Suppressor macrophage (primary cell): Measurements from ENCODE around the gene RBM6.
"Not testable (repeated sequence)": the region's sequence is repeated elsewhere in the genome, so short reads cannot be mapped to it uniquely, and the experiment has no call there.

Source experiments
- DNase-seq, 4 experiments: peaks; one replicate each; pipeline ENCODE4 v3.0.0-alpha.2; 2020 to 2022

RBM6 gene

GRCh38 chr3:49917806-49918590 is 22.0 kb upstream of the RBM6 start:
- DNase-seq = peak; percentile 34 to 65 (median 56)

DNA sequence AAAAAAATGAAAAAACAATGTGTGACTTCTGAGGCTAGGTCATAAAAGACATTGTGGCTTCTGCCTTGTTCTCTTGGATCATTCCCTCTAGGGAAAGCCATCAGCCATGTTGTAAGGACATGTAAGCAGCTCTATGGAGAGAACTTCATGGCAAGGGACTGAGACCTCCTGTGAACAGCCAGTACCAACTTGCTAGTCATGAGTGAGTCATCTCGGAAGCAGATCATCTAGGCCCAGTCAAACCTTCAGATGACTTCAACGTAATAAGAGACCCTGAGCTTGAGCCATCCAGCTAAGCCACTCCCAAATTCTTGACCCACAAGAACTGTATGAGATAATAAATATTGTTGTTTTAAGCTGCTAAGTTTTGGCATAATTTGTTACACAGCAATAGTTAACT is 15.3 kb upstream of the RBM6 start:
- no peak for DNase-seq

GRCh38 chr3:49925485-49925884 is 14.5 kb upstream of the RBM6 start:
- no peak for DNase-seq

- no peak for DNase-seq
Measured at GRCh38 chr3:49926117-49926728, 13.7 kb upstream of the RBM6 start.

- no peak for DNase-seq
Measured at GRCh38 chr3:49927798-49928197, 12.2 kb upstream of the RBM6 start.

- DNase-seq = no peak
Measured at GRCh38 chr3:49928481-49929017, 11.4 kb upstream of the RBM6 start.

DNA sequence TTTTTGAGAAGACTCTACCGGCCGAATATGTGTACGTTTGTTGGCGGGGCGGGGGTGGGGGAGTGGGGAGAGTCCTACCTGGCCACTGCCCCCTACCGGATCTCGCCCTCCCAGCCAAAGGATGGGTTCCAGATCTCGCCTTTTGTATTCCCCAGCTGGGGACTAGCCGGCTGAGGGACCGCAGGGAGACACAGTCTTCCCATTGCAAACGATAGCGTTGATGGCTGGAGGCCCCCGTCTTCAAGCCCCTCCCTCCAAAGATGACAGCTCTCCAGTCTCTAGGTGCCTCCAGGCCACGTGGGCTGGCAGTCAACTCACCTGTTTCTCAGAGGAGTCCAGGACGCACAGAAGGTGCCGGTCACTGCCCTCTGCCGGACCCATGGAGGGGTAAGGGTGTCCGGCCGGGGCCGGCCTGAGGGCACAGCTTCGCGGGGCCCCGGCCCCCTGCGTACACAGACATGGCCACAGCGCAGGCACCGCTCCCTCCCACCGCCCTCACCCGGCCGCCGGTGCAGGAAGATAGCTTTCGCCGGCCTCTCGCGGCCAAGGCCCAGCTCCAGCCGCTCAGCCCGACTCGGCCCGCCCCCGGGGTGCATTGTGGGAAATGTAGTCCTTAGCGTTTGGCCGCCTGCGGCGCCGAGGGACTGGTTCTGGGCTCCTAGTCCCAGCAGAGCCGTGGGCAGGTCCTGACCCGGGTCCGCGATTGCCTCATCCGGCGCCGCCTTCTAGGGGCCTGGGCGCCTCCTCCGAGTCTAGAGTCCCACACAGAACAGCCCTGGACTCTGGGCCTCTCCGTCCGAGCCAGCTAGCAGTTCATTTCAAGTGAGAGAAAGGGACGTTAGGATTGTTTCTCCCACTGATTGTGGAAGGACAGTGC is 10.4 kb upstream of the RBM6 start, which contains the start of gene MON1A:
MON1A (minus strand) TSS at position 521 of the 877 bp plus-strand sequence. CDS start 16,465 bp downstream, outside the sequence.
- peak; percentile 94 to 97 (median 96) for DNase-seq

GRCh38 chr3:49930168-49930690 is 9.7 kb upstream of the RBM6 start:
- DNase-seq = no peak

- peak in 1 of 4 experiments; percentile 18 for DNase-seq
Measured at GRCh38 chr3:49930922-49931321, 9.0 kb upstream of the RBM6 start.

GRCh38 chr3:49932281-49932680 is 7.7 kb upstream of the RBM6 start:
- not testable (repeated sequence) for DNase-seq

- DNase-seq = peak; percentile 38 to 75 (median 68)
Measured at GRCh38 chr3:49937090-49937489, 2.9 kb upstream of the RBM6 start.

DNA sequence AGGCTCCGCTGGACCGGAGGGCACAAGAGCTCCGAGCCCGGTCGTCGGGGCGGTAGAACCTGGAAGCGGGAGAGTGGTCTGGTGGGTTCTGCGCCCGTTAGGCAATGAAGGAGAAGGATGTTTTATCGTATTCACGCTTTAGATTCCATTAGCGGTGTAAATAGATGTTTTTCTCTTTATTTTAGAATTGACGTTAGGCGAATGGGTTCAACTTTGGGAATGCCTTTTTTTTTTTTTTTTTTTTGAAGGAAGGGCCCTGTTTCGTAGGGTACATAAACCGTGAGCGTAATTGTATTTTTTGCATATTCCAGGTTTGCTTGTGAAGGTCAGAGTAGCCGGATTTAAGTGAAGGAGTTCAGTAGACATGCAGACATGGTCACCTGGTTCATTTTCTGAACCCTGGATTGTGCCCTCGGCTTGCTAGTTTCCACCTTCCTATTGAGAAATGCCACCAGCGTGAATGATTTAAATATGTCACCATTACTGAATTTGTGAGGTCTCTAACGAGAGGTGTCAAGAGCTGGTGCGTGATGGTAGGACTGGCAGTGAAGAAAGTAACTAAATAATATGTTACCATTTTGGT is 808 bp downstream of the RBM6 start:
- DNase-seq = peak in 1 of 4 experiments; percentile 16

GRCh38 chr3:49942651-49943050 is 2.7 kb downstream of the RBM6 start:
- peak in 1 of 4 experiments; percentile 20 for DNase-seq

GRCh38 chr3:49952924-49953323 is 13.0 kb downstream of the RBM6 start:
- no peak for DNase-seq

- no peak for DNase-seq
Measured at GRCh38 chr3:49955636-49956035, 15.7 kb downstream of the RBM6 start.

DNA sequence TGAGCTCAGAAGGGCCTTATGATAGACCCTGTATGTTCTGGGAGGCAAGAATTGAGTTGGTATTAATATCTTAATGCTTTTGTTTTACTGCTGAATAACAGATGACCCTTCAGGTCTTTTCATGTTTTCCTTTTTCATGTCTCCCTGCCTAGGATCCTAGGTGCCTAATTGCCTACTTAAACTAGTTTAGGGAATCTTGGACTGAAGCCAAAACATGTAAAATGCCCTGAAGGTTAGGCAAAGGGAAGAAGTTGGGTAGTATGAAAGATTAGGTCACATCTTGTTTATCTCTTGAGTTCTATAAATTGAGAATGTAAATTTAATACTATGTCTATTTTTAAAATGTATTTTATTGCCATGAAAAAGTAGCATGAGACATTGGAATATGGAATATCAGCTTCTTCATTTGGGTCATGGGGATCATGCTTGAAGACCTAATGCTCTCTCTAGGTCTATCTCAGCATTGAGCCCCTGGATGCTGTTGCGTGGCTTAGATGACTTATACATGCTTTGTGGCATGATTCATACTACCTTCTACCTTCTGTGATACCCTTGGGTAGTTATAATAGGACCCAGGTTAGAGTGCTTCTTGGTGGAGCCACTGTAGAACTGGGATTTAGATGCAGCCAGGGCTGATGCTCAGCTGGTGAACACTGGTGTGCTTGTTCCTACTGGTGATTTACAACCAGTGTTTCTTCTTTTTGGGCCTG is 26.4 kb downstream of the RBM6 start:
- DNase-seq = peak in 1 of 4 experiments; percentile 9

- DNase-seq = no peak
Measured at GRCh38 chr3:49967291-49967690, 27.3 kb downstream of the RBM6 start.

GRCh38 chr3:49968346-49968745 is 28.4 kb downstream of the RBM6 start:
- no peak for DNase-seq

DNA sequence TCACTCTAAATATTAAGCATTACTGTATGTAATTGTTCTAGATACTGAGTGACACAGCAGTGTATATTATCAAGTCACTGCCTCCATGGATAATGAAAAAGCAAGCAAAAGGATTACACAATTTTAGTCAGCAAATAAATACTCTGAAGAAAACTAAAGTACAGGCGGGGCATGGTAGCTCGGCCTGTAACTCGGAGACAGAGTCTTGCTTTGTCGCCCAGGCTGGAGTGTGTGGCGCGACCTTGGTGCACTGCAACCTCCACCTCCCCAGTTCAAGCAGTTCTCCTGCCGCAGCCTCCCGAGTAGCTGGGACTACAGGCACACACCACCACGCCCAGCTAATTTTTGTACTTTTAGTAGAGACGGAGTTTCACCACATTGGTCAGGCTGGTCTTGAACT is 32.7 kb downstream of the RBM6 start:
- DNase-seq = no peak

DNA sequence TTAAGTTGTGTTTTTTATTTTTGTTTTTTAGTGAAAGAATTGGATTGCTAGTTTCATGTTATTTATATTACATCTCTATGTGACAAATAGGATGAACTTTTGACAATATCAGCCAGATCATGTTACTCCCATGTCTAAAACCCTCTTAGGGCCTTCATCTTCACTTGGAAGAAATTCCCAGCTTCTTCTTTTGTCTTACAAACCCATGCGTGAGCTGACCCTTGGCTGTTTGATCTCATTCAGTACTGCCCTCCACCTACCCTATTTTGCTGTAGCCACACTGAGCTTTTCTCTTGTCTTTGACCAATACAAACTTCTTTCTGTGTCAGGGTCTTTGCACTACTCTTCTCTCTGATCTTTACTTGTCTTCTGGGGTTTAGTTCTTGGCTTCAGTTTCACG is 37.0 kb downstream of the RBM6 start:
- no peak for DNase-seq

DNA sequence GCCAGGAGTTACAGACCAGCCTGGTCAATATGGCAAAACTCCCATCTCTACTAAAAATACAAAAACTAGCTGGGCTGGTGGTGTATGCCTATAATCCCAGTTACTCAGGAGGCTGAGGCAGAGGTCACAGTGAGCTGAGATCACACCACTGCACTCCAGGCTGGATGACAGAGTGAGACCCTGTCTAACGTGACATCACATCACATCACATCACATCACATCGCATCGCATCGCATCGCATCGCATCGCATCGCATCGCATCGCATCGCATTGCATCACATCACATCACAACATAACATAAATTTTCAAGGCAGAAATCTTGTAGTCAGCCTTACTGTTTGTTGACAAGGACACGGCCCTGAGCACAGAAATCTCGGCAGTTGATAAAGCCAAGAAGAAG is 44.4 kb downstream of the RBM6 start:
- DNase-seq = no peak

DNA sequence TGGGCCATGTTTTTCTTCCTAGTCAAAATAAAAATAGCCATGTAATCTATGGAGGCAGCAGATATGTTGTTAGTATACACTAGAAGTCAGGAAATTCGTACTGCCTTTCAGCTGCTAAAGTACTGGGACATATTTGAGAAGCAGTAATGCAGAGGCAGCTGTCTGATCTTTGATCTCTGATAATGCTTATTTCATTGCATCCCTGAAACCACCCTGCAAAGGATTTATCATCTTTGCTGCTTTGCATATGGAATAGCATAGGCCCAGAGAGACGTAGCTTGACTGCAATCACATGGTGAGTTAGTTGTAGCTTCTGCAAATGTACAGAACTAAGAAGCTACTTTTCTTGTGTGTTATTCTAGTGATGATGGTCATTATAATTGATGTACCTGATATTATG is 52.4 kb downstream of the RBM6 start:
- DNase-seq = no peak
